Panc1 (cell line): ENCODE data around the gene HES1.

ENCODE experiments used
- POLR2AphosphoS5 ChIP-seq: IDR thresholded peaks from 2 replicates; pipeline ENCODE4 v1.6.1; 2012; ENCODE audit warnings: mild to moderate bottlenecking, low read depth, low read length, moderate library complexity
- TF ChIP-seq, protein P1 (sequence below): fragments of 450-650 bp; IDR thresholded peaks from 2 replicates; pipeline ENCODE4 v1.5.1; 2017; ENCODE audit warnings: mild to moderate bottlenecking
- TF ChIP-seq, protein P2 (sequence below), 2 experiments: IDR thresholded peaks; 2 replicates each; pipeline ENCODE4 v1.6.1; 2011 to 2012; ENCODE audit warnings: low read depth in 2 of 2, control low read depth in 1 of 2, low read length in 1 of 2, mild to moderate bottlenecking in 1 of 2, moderate library complexity in 1 of 2; ENCODE audit not compliant: insufficient read depth in 1 of 2

DNA sequence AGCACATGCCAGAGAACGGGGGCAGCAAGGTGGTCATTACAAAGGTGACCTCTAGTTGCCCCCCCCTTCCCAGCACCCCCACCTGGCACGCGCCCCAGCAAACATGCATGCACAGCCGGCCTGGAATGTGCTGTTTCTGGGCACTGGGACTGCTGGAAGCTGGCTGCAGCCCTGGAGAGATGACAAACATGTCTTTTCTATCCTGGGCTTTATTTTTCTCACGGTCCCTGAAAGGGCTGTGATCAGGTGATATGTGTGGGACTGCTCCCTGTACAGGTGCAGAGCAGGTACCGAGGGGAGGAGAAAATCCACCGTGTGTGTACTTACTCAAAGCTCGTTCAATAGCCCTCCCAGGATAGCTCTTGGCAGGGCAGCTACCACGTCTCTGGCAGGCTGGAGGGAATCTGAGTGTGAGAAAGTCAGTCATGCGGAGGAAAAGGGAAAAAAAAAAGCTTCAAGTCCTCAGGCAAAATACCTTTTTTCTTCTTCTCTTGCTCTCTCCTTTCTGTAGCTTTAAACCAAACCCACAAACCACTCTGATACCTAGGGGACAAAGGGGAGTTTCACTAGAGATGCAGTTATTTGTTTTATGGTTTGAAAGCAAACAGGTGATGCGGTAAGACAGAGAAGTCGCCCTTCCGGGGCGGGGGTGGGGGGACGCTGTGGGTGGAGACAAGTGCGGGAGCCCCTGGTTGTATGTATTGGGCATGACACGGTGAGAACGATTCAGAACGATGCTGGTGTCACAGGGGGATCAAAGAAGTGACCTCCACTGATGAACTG lies 5.0 kb upstream of the HES1 start:
- TF ChIP-seq, protein P1, sequence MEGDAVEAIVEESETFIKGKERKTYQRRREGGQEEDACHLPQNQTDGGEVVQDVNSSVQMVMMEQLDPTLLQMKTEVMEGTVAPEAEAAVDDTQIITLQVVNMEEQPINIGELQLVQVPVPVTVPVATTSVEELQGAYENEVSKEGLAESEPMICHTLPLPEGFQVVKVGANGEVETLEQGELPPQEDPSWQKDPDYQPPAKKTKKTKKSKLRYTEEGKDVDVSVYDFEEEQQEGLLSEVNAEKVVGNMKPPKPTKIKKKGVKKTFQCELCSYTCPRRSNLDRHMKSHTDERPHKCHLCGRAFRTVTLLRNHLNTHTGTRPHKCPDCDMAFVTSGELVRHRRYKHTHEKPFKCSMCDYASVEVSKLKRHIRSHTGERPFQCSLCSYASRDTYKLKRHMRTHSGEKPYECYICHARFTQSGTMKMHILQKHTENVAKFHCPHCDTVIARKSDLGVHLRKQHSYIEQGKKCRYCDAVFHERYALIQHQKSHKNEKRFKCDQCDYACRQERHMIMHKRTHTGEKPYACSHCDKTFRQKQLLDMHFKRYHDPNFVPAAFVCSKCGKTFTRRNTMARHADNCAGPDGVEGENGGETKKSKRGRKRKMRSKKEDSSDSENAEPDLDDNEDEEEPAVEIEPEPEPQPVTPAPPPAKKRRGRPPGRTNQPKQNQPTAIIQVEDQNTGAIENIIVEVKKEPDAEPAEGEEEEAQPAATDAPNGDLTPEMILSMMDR = no peak
- TF ChIP-seq, protein P2, sequence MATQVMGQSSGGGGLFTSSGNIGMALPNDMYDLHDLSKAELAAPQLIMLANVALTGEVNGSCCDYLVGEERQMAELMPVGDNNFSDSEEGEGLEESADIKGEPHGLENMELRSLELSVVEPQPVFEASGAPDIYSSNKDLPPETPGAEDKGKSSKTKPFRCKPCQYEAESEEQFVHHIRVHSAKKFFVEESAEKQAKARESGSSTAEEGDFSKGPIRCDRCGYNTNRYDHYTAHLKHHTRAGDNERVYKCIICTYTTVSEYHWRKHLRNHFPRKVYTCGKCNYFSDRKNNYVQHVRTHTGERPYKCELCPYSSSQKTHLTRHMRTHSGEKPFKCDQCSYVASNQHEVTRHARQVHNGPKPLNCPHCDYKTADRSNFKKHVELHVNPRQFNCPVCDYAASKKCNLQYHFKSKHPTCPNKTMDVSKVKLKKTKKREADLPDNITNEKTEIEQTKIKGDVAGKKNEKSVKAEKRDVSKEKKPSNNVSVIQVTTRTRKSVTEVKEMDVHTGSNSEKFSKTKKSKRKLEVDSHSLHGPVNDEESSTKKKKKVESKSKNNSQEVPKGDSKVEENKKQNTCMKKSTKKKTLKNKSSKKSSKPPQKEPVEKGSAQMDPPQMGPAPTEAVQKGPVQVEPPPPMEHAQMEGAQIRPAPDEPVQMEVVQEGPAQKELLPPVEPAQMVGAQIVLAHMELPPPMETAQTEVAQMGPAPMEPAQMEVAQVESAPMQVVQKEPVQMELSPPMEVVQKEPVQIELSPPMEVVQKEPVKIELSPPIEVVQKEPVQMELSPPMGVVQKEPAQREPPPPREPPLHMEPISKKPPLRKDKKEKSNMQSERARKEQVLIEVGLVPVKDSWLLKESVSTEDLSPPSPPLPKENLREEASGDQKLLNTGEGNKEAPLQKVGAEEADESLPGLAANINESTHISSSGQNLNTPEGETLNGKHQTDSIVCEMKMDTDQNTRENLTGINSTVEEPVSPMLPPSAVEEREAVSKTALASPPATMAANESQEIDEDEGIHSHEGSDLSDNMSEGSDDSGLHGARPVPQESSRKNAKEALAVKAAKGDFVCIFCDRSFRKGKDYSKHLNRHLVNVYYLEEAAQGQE (IDR thresholded peaks at IDR 0.05; ENCODE audit: insufficient read depth in 1 of 2, low read depth in 2 of 2, low read length in 1 of 2) = no peak
- no peak for TF ChIP-seq POLR2AphosphoS5
